ENCODE measurements around the gene RMND5B. TPM values are rescaled to one million over a fixed set of nuclear protein-coding genes. Genes with fewer than 3 reads are reported as not detected.

Gene RMND5B
- total and polyA plus RNA-seq, 7 donors = 25.2 to 44.8 (median 37.5) TPM

GRCh38 chr5:178113141-178113787, 17.6 kb upstream of the RMND5B start, which contains the start of gene N4BP3:
N4BP3 (plus strand) TSS chr5:178113532; CDS start chr5:178119584, 6,052 bp downstream.
- Histone ChIP-seq H3K27ac (peak within 1 kb of the TSS in 1 of 4 donors; percentile 14), H3K9me3 (no peaks in the 10 kb centered on the region), H3K36me3 (no peaks in the 10 kb centered on the region), H3K27me3 (peaks cover 21 to 75% (median 45%) of the 10 kb centered on the region in 3 donors), H3K4me3 (peak within 1 kb of the TSS; percentile 2 to 41 (median 32)), H3K4me1 (peaks cover 0 to 16% (median 14%) of the 10 kb centered on the region in 4 donors)
- 1% methylated on average over 96 of the region's 96 CpGs for WGBS, 2 donors
- no peak for DNase-seq
- intact Hi-C loops (cut with DNase I) = no loop called here
- TF ChIP-seq, protein P1, sequence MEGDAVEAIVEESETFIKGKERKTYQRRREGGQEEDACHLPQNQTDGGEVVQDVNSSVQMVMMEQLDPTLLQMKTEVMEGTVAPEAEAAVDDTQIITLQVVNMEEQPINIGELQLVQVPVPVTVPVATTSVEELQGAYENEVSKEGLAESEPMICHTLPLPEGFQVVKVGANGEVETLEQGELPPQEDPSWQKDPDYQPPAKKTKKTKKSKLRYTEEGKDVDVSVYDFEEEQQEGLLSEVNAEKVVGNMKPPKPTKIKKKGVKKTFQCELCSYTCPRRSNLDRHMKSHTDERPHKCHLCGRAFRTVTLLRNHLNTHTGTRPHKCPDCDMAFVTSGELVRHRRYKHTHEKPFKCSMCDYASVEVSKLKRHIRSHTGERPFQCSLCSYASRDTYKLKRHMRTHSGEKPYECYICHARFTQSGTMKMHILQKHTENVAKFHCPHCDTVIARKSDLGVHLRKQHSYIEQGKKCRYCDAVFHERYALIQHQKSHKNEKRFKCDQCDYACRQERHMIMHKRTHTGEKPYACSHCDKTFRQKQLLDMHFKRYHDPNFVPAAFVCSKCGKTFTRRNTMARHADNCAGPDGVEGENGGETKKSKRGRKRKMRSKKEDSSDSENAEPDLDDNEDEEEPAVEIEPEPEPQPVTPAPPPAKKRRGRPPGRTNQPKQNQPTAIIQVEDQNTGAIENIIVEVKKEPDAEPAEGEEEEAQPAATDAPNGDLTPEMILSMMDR (IDR thresholded peaks at IDR 0.05) = no peak

DNA sequence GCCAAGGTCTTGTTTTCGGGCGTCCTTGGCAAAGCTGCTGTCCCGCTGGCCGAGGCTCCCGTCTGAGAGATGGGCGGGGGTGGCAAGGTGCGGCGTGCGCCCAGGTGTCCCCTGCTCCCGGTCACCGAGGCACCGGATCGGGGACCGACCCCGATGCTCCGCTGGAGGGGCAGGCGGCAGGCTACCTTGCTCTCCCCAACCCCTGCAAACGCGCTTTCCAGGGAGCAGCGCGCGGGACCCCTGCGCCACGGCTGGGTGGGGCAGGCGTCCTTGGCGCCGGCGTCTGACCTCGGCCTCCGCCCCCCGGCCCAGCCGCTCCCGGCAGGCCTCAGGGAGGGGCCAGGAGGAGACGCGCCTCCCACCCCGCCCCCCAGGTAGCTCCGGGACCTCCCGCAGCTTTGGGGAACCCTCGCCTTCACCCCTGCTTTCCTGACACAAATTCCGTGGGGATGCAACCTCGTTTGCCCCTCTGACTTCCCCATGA, 16.9 kb upstream of the RMND5B start:
- TF ChIP-seq POLR2AphosphoS5 (IDR thresholded peaks at IDR 0.05) = no peak
- TF ChIP-seq EP300 (IDR thresholded peaks at IDR 0.05) = no peak
- TF ChIP-seq, protein P1 (IDR thresholded peaks at IDR 0.05) = no peak
- no peak for TF ChIP-seq POLR2A (IDR thresholded peaks at IDR 0.05)
- WGBS, 2 donors = 1% methylated on average over 41 of the region's 41 CpGs
- DNase-seq = no peak
- Histone ChIP-seq H3K27me3 (peaks cover 21 to 75% (median 45%) of the 10 kb centered on the region in 3 donors), H3K27ac (peak overlapping the region in 1 of 4 donors; percentile 14), H3K4me1 (peaks cover 0 to 16% (median 14%) of the 10 kb centered on the region in 4 donors), H3K36me3 (no peaks in the 10 kb centered on the region), H3K4me3 (peak overlapping the region; percentile 2 to 41 (median 32)), H3K9me3 (no peaks in the 10 kb centered on the region)
- intact Hi-C loops (cut with DNase I) = no loop called here

GRCh38 chr5:178114325-178115135, 16.3 kb upstream of the RMND5B start:
- 8 to 14% methylated on average over 28 of the region's 28 CpGs for WGBS, 2 donors
- Histone ChIP-seq H3K36me3 (no peaks in the 10 kb centered on the region), H3K27ac (no peak overlapping the region), H3K4me3 (peak overlapping the region in 1 of 4 donors; percentile 38), H3K9me3 (no peaks in the 10 kb centered on the region), H3K27me3 (peaks cover 21 to 75% (median 45%) of the 10 kb centered on the region in 3 donors), H3K4me1 (peaks cover 0 to 16% (median 14%) of the 10 kb centered on the region in 4 donors)
- intact Hi-C loops (cut with DNase I) = no loop called here
- TF ChIP-seq POLR2A (IDR thresholded peaks at IDR 0.05) = no peak
- TF ChIP-seq EP300 (IDR thresholded peaks at IDR 0.05) = no peak
- no peak for TF ChIP-seq POLR2AphosphoS5 (IDR thresholded peaks at IDR 0.05)
- TF ChIP-seq, protein P1 (IDR thresholded peaks at IDR 0.05) = no peak
- DNase-seq = no peak

DNA sequence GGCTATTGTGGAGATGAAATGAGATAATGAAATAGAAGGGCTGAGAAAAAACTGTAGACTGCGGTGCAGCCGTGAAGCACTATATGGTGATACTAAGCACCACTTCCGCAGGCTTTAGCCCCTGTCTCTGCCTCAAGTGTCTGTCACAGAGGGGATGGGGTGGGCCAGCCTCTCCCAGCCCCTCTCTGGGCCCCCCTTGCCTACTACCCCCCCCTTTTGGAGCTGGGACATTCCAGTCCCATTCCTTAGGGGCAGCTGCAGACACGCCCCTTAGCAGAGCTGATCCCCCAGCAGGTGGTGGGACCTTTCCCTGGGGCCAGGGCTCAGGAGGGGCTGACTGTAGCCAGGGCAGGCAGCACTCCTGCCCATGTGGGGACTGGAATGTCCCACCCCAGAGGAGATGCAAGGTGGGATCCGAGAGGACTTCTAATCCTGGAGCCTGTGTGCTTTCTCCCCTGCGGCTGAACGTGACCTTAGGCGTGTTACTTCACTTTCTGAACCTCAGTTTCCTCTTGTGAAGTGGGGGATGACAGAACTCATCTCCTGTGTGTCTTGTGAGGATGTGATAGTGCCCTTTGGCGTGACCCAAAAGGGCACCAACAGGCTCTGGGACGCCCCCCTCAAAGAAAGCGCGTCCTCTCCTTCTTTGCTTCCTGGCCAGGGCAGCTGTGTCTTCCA, 15.5 kb upstream of the RMND5B start:
- Histone ChIP-seq H3K27ac (no peak overlapping the region), H3K4me1 (peaks cover 0 to 16% (median 14%) of the 10 kb centered on the region in 4 donors), H3K4me3 (no peak overlapping the region), H3K27me3 (peaks cover 21 to 72% (median 45%) of the 10 kb centered on the region in 3 donors), H3K9me3 (no peaks in the 10 kb centered on the region), H3K36me3 (no peaks in the 10 kb centered on the region)
- no peak for DNase-seq
- TF ChIP-seq POLR2A (IDR thresholded peaks at IDR 0.05) (no peak), EP300 (IDR thresholded peaks at IDR 0.05) (no peak), POLR2AphosphoS5 (IDR thresholded peaks at IDR 0.05) (no peak)
- TF ChIP-seq, protein P1 (IDR thresholded peaks at IDR 0.05) = no peak
- intact Hi-C loops (cut with DNase I) = no loop called here
- 36 to 41% methylated on average over 12 of the region's 12 CpGs for WGBS, 2 donors

Data from sigmoid colon (tissue), 7 donors.